T-helper 22 cell (primary cell): Measurements from ENCODE around the gene SYT1.
"Not testable (repeated sequence)": the region's sequence is repeated elsewhere in the genome, so short reads cannot be mapped to it uniquely, and the experiment has no call there.

Experiments used
- DNase-seq: peaks from one replicate; pipeline ENCODE4 v3.0.0-alpha.2; 2020; ENCODE audit warnings: low read depth

SYT1 gene

GRCh38 chr12:78864403-78864869, at the start of gene SYT1:
Gene SYT1 (plus strand): TSS chr12:78864774.
- DNase-seq = no peak

GRCh38 chr12:78818487-78818886, 46.1 kb upstream of the SYT1 start:
- DNase-seq = no peak

- no peak for DNase-seq
These were observed 43.6 kb upstream of the SYT1 start for GRCh38 chr12:78820946-78821345.

GRCh38 chr12:78824918-78825317, 39.7 kb upstream of the SYT1 start:
- DNase-seq = no peak

GRCh38 chr12:78829690-78830089, 34.9 kb upstream of the SYT1 start:
- no peak for DNase-seq

- DNase-seq = no peak
These were observed 29.1 kb upstream of the SYT1 start for GRCh38 chr12:78835493-78835892.

GRCh38 chr12:78840518-78841019, 24.0 kb upstream of the SYT1 start:
- DNase-seq = not testable (repeated sequence)

GRCh38 chr12:78853231-78853630, 11.3 kb upstream of the SYT1 start:
- no peak for DNase-seq

GRCh38 chr12:78863482-78864402, 832 bp upstream of the SYT1 start:
- DNase-seq = no peak

- no peak for DNase-seq
These were observed 393 bp downstream of the SYT1 start for GRCh38 chr12:78864870-78865463.

- DNase-seq = no peak
These were observed 942 bp downstream of the SYT1 start for GRCh38 chr12:78865516-78865915.

- no peak for DNase-seq
These were observed 1.9 kb downstream of the SYT1 start for GRCh38 chr12:78866518-78866917.

GRCh38 chr12:78870539-78870938, 6.0 kb downstream of the SYT1 start:
- DNase-seq = no peak

GRCh38 chr12:78871566-78871965, 7.0 kb downstream of the SYT1 start:
- no peak for DNase-seq

GRCh38 chr12:78878459-78878858, 13.9 kb downstream of the SYT1 start:
- no peak for DNase-seq

GRCh38 chr12:78878866-78879265, 14.3 kb downstream of the SYT1 start:
- no peak for DNase-seq

GRCh38 chr12:78880078-78880477, 15.5 kb downstream of the SYT1 start:
- DNase-seq = no peak

GRCh38 chr12:78881685-78882084, 17.1 kb downstream of the SYT1 start:
- DNase-seq = no peak

- DNase-seq = no peak
These were observed 20.9 kb downstream of the SYT1 start for GRCh38 chr12:78885466-78885865.

- DNase-seq = no peak
These were observed 22.3 kb downstream of the SYT1 start for GRCh38 chr12:78886719-78887407.

- DNase-seq = no peak
These were observed 22.9 kb downstream of the SYT1 start for GRCh38 chr12:78887444-78887843.

GRCh38 chr12:78888568-78888967, 24.0 kb downstream of the SYT1 start:
- no peak for DNase-seq
